HS-5 (cell line): Measurements from ENCODE around the gene SCLY.
"Not testable (repeated sequence)": the region's sequence is repeated elsewhere in the genome, so short reads cannot be mapped to it uniquely, and the experiment has no call there.

Source experiments
- DNase-seq: peaks from one replicate; pipeline ENCODE4 v3.0.0-alpha.2; 2012; ENCODE audit warnings: low read depth

SCLY gene

DNA sequence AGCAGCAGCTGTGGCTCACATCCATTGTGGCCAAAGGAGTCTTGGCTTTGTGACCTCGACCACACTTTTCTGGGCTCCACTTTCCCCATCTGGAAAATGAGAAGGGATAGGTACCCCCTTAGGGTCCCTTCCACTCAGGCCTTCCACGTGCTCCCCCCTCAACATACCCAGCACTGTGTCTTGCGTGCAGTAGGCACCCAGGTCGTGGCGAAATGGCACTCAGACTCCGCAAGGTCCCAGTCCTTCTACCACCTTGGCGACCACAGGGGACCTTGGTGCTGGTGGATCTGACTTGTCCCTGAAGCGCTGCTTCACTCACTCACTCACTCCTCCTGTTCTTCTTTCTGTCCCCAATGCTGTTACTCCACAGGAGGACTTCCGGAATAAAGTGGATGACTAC lies 19.9 kb upstream of the SCLY start:
- no peak for DNase-seq

DNA sequence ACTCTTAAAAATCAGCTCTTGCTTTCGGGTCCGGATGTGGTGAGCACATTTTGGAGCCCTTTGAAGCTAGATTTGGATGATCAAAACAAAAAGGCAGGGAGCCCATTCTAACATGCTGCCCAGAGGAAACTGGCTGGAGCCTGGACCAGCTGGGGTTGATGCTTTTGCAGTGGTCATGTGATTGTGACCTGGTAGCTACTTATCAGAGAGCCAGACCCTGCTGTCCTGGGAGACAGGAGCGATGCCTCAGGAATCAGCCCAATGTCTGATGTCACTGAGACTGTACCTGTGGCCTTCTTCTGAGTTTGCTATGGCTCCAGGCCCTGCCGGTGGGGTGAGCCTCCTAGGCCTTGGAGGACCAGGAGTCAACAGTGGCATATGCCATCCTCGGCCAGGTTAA lies 18.7 kb upstream of the SCLY start:
- DNase-seq: no peak

DNA sequence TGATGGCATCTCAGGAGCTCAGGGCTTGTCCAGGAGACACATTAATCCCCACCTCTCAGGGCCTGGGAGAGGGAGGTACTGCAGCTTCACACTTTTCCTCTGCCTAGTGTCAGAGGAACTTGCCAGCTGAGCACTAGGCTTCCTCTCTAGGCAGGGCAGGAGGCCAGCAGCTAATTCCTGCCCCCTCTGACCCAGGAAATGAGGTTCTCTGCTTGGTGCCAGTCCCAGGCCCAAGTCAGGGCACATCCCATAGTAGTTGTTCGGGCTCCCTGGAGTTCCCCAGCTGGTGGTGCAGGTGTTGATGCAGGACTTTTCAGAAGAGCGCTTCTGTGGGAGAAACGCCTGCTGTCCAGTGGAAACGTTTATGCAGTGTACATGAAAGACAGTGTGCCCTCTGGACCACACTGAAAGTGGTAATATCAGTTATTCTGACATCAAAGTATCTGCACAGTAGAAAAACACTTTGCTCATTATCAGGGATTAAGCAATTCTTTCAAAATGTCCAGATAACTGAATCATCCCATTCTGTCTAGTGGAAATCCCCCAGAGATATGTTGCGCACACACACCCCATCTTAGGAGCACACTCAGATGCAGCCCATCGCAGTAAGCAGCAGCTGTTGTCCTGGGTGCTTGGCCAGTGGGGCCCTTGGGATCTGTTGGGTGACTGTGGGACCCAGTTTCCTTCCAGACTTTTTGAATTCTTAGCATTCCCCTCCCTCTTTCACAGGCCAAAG lies 17.8 kb upstream of the SCLY start:
- no peak for DNase-seq

DNA sequence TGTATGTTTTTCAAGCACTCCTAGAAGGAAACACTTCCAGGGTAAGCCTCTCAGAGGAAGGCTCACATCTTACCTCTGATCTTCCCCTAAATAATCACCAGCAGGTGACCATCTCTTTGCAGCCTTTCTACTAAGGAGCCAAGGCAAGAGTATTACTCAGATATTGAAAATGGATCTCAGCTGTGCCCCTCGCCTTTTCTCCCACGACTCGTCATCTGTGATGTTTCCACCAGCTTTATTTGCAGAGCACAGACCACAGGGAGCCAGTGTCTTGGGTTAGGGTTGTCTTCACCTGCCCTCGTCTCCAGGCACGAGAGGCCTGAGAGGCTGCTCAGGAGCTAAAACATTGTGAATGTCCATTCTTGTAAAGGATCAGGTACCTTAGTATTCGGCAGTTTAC lies 16.9 kb upstream of the SCLY start:
- no peak for DNase-seq

DNA sequence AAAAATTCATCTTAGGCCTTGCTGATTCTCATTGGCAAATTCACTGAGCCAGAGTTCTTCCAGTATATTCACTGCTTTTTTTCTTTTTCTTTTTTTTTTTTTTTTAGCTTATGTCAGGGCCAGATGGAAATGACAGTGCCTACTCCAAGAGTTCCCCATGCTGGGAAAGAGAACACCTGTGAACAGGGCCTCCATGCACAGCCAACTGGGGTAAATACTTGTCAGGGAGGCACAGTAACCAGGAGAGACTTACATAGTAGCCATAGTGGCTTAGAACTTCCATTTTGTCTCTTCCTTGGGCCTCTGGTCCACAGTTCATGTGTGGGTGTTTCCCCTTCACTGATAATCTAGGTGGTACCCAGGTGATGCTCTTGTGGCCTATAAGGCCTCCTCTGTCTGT lies 15.2 kb upstream of the SCLY start:
- DNase-seq: no peak

DNA sequence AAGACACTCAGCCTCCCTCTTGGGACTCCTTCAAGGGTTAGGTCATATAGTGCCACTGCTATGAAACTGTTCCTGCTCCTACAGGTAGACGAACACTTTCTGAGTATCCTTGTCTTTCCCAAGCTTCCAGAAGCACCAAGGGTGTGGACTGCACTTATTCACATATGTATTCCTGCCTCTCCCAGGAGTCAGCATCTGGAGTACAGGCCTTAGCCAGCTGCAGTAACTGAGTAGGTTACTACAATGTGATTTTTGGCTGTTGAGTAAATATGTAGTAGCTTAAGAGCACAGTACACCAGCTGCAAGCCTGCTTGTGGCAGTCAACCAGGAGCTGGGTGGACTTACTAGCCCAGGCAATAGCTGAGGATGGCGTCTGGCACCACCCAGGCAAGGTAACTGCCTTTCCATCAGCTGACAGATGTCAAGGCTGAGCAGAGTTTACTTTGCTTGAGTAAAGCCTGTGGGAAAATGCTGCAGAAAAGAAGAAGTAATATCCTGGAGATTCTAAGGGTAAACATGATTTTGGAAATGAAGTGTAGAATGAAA lies 14.0 kb upstream of the SCLY start:
- no peak for DNase-seq

DNA sequence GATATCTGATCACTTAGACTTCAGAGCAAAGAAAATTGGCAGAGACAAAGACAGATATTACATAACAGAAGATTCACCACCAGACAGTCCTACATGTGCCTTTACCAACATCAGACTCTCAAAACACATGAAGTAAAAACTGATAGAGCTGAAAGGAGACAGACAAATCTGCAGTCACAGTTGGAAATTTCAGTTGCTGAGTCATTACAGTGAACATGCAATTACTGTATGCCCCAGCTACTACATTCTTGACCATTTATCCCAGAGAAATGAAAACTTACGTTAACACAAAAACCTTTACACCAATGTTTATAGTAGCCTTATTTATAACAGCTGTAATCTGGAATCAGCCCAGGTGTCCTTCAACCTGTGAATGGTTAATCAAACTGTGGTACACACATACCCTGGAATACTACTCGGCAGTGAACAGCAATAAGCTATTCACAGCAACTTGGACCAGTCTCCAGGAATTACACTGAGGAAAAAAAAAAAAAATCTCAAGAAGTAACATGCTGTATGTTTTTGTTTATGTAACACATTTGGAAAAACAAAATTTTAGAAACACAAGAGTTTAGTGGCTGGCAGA lies 7.5 kb upstream of the SCLY start:
- no peak for DNase-seq

DNA sequence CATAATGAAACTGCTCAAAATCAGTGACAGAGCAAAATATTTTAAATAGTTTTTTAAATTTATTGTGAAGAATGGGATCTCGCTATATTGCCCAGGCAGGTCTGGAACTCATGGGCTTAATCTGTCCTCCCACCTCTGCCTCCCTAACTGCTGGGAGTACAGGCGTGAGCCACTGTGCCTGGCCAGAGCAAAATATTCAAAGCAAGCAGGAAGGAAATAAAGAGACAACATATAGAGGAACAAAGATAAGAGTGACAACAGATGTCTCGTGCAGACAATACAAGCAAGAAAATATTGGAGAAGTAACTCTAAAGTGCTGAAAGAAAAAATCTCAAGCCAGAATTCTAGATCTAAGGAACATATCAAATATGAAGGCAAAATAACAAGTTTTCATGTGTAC lies 5.0 kb upstream of the SCLY start:
- DNase-seq: no peak

DNA sequence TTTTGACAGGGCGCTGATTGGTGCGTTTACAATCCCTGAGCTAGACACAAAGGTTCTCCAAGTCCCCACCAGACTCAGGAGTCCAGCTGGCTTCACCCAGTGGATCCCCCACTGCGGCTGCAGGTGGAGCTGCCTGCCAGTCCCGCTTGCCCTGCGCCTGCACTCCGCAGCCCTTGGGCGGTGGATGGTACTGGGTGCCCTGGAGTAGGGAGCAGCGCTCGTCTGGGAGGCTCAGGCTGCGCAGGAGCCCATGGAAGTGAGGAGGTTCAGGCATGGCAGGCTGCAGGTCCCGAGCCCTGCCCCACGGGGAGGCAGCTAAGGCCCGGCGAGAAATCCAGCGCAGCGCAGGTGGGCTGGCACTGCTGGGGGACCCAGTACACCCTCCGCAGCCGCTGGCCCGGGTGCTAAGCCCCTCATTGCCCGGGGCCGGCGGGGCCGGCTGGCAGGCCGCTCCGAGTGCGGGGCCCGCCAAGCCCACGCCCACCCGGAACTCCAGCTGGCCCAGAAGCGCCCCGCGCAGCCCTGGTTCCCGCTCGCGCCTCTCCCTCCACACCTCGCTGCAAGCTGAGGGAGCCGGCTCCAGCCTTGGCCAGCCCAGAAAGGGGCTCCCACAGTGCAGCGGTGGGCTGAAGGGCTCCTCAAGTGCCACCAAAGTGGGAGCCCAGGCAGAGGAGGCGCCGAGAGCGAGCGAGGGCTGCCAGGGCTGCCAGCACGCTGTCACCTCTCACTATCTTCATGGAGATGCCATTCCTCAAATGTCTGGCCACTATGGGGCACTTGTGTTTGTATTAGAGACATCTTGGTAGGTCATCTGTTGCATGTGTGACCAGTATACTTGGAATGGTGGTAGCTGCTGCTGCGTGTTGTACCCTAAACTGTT lies 2.9 kb upstream of the SCLY start:
- DNase-seq: not testable (repeated sequence)

DNA sequence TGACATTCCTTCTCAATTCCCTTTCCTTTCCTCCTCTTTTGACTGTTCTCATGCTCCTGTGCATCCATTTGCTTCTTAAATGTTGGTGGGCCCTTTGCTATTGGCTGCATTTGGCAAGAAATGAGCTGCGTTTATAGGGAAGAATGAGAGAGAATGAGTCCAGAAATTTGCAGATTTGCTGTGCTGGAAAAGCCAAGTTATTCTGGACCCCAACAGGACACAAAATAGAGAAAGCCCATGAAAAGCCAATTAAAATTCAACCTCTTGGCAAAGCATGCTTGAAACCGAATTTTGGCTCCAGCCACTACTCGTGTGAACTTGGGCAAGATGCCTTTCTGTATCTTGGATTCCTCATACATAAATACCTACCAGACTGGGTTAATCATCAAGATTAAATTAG lies 1.3 kb upstream of the SCLY start:
- no peak for DNase-seq

DNA sequence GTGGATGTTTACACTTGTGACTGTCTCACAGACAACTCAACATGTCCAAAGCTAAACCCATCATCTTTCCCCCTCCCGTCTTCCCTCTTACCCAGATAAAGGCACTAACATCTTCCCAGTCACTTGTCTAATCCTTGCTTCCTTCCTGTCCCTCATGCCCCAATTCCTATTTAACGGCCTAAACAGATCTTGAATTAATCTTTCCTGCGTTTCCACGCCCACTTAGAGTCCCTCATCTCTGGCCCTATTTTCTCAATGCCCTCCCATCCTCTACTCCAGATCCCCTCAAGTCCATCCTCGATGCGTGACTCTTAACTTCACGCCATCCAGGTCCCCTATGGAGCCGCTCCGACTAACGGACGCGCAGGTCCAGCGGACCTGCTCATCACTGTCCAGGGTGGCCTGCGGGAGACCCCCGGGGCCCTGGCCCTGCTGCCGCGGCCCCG lies 682 bp upstream of the SCLY start:
- DNase-seq: peak; percentile 18

DNA sequence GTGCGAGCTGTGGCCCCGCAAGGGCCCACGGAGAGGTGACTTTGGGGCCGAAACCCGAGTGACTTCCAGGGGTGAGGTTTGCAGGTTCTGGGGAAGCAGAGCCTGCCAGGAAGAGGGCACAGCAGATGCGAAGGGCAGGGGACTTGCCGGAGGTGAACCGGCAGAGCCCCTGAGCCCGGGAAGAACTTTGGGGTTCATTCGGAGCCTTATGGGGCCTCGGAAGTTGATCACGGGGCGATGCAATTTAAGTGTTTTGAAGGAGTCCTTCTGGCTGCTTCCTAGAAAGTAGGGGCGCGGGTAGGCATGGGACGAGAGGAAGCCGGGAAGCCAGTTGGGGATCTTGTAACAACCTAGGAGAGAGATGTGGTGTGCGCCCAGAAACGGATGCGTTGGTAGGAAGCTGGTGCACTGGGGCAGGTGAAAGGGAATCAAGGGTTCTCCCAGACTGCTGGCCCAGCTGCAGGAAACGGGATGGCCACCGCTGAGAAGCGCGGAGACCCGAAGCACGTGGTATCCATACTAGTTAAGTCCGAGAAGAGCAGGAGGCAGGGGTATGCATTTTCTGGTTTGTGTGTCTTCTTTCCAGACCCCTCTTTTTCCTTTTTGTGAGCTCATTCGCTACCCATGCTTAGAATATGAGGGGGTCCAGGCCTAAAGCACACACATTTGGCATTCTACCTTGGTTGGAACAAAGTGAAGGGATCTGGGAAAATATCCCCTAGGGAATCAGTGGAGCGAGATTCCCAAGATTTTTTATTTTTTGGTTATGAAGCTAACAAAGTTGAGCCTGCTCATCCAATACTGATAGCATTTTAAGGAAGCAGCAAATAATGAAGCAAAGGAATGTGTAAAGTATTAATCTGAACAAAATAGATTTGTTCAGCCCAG lies 758 bp downstream of the SCLY start:
- peak; percentile 30 for DNase-seq

DNA sequence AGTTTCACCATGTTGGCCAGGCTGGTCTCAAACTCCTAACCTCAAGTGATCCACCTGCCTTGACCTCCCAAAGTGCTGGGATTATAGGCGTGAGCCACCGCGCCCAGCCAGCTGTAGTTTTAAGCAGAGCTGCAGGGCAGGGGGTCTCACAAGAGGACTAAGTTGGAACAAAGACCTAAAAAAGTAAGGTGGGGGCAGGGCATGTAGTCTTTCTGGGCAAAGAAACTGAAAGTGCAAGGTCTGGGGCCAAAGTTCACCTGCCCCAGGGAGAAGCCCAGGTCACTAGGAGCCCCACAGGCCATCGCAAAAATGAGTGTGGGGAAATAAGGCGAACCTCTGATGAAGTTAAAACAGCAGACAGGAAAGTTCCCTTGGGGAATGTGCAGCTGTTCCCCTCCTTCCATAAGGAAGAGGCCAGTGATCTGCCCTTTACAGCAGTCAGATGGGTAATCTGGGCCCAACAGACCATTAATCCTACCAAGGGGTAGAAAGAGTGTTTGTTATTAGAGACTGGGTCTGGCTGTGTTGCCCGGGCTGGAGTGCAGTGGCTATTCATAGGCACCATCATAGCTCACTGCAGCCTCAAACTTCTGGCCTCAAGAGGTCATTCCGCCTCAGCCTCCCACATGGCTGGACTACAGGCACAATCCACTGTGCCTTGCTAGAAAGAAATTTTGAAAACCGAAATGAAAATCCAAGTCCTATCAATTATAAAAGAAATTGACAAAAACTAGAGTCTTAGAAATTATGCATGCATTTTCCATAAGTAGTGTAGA lies 2.8 kb downstream of the SCLY start:
- no peak for DNase-seq

DNA sequence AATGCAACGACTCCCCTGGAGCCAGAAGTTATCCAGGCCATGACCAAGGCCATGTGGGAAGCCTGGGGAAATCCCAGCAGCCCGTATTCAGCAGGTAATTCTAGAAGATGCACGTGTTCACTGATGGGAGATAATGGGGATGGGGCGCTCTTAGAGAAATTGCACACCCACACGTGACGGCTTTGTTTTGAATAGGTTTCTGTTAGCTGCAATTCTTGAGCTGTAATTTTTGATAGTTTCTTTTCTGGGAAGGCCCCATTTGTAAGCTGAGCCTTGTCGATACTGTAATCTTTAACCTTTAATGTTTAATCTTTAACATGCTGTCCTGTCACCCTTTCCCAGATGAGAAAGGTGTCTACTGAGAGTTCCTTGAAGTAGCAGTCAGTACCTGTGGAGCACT lies 3.6 kb downstream of the SCLY start:
- no peak for DNase-seq

DNA sequence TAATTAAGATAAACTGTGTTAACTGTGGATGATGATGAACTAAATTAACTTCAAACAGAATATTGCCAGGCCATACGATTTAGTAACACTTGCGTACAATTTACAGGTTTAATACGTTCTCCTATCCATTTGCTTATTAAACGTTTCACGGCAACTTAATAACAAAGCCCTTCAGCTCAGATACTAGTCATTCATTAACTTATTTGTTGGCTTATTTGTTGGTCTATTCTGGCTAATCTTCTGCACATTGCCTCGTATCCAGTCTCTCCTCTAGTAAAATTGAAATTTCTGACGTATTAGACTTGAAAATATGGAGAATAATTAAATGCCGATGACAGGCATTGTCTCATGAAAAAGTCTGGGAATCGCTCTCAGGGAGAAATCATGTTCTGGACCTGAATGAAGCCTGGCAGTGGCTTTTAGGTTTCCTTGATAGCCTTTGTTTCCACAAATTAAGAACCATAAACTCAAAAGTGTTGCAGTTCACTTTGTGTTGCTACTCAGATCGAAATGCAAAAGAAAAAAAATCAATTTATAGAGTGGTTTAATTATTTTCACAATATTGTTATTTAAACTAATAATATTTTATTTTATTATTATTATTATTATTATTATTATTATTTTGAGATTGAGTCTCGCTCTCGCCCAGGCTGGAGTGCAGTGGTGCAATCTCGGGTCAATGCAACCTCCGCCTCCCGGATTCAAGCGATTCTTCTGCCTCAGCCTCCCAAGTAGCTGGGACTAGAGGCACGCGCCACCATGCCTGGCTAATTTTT lies 4.5 kb downstream of the SCLY start:
- DNase-seq: no peak

DNA sequence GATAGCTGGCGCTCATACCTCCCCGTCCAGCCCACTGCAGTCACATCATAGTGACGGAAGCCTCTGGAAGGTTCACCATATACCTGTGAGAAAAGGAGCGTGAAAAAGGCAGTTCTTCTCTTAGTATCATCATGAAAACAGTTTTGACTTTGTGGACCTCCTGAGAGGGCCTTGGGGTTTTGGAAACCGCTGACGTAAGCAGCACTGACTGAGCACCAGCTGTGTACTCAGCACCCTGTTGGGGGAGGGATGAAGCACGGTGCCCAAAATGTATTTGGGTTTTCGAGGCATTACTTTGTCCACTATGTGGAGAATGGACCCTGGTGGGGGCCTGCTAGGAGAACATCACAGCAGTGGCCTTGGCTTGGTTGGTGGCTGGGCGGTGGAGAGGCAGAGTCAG lies 5.4 kb downstream of the SCLY start:
- DNase-seq: no peak

DNA sequence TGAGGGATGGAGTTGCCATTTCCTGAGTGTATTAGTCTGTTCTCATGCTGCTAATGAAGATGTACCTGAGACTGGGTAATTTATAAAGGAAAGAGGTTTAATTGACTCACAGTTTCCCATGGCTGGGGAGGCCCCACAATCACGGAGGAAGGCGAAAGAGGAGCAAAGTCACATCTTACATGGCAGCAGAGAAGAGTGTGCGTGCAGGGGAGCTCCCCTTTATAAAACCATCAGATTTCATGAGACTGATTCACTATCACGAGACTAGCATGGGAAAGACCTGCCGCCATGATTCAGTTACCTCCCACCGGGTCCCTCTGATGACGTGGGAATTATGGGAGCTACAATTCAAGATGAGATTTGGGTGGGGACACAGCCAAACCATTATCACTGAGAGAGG lies 5.9 kb downstream of the SCLY start:
- DNase-seq: not testable (repeated sequence)

DNA sequence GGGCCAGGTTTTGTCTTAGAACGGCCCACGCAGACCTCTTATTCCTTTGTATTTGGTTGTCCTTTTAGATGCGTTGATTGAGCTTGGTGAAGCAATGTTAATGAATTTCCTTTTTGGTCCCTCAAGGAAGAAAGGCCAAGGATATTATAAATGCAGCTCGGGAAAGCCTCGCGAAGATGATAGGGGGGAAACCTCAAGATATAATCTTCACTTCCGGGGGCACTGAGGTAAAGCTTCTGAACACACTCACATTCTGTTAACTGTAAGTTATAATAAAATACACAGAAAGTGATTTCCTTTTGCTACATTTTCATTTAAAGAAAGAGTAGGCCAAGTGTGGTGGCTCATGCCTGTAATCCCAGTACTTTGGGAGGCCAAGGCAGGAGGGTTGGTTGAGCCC lies 7.1 kb downstream of the SCLY start:
- no peak for DNase-seq

DNA sequence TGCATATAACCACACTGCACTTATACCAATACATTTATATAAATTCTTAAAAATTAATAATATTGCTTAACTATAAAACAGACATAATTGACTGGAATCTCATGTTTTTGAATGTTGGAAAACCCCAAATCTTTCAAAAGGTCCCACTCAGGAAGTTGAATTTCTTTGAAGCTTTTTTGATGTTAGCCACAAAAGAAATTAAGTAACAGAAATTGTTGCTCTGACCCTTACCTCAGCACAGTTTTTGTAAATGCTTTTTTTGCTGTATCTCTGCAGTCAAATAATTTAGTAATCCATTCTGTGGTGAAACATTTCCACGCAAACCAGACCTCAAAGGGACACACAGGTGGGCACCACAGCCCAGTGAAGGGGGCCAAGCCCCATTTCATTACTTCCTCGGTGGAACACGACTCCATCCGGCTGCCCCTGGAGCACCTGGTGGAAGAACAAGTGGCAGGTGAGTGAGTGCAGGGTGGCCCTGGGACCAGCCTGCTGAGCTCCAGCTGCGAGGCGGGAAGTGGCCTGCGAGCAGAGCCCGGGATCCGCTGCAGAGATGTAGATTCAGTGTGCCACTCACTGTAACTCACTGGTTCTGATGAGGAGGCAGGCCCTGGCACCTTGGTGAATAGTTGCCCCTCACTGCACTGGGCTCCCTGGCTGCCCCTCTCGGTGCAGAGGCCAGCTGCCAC lies 8.4 kb downstream of the SCLY start:
- no peak for DNase-seq

DNA sequence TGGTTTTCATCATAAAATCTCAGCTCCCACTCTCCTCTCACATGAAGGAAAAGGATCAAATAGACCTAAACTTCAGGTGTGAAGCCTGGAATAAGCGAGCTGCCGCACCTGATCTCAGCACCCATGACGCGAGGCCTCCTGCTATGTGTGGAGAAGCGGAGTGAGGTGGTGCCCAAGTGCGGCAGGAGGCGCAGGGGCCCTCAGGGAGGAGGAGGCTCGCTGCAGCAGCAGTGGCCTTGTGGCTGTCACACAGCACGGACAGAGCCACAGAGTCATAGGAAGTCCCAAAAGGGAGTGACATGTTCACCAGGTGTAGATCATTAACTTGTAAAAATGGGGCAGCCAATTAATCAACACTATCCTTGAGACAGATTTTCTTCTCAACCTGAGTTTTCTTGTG lies 9.1 kb downstream of the SCLY start:
- DNase-seq: no peak
